ENCODE measurements around the gene NOL7. TPM values are rescaled to one million over a fixed set of nuclear protein-coding genes. Genes with fewer than 3 reads are reported as not detected.

The NOL7 gene
- total and polyA plus RNA-seq, 8 donors = 18.1 to 147 (median 62.6) TPM

DNA sequence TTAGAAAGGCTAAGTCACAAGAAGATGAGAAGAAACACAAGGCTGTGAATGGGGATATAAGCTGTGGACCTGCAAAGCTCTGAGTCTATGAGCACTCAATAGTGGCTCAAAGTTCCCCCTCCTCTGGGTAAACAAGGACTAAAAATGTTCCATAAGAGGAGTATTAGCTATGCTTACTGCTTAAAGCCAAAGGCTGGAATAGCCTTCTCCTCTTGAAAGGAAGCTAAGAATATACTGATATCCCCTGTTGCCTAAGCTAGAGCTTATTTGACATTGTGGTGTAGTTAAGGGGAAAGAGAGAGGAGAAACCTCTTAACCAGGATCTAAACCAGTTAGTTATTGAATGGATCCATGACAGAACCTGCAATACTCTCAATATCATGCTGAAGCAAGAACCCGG, 45.8 kb downstream of the NOL7 start:
- no peak overlapping the region for H3K27ac ChIP-seq
- no peaks in the 10 kb centered on the region for H3K9me3 ChIP-seq
- H3K36me3 ChIP-seq = no peaks in the 10 kb centered on the region
- H3K4me1 ChIP-seq = peaks cover 8 to 79% (median 48%) of the 10 kb centered on the region in 4 donors
- H3K27me3 ChIP-seq = no peaks in the 10 kb centered on the region
- WGBS, 5 donors = 92 to 100% (median 95%) methylated on average over 1 of the region's 1 CpG
- no peak overlapping the region for H3K4me3 ChIP-seq
- TF ChIP-seq POLR2A (IDR thresholded peaks at IDR 0.05) = no peak
- no peak for TF ChIP-seq CTCF (IDR thresholded peaks at IDR 0.05)
- no peak for TF ChIP-seq POLR2AphosphoS5 (IDR thresholded peaks at IDR 0.05)
- TF ChIP-seq EP300 (IDR thresholded peaks at IDR 0.05) = no peak
- intact Hi-C loops (cut with DNase I; ENCODE audit: low total_unique reads) = no loop called here
- DNase-seq = no peak

GRCh38 chr6:13661647-13662046, 46.5 kb downstream of the NOL7 start:
- Histone ChIP-seq H3K27me3 (no peaks in the 10 kb centered on the region), H3K9me3 (no peaks in the 10 kb centered on the region), H3K4me3 (no peak overlapping the region), H3K27ac (no peak overlapping the region), H3K36me3 (no peaks in the 10 kb centered on the region), H3K4me1 (peaks cover 9 to 84% (median 51%) of the 10 kb centered on the region in 4 donors)
- DNase-seq = no peak
- 67 to 93% (median 85%) methylated on average over 2 of the region's 2 CpGs for WGBS, 5 donors
- intact Hi-C loops (cut with DNase I; ENCODE audit: low total_unique reads) = no loop called here
- no peak for TF ChIP-seq POLR2A (IDR thresholded peaks at IDR 0.05)
- TF ChIP-seq CTCF (IDR thresholded peaks at IDR 0.05) = no peak
- no peak for TF ChIP-seq EP300 (IDR thresholded peaks at IDR 0.05)
- TF ChIP-seq POLR2AphosphoS5 (IDR thresholded peaks at IDR 0.05) = no peak

DNA sequence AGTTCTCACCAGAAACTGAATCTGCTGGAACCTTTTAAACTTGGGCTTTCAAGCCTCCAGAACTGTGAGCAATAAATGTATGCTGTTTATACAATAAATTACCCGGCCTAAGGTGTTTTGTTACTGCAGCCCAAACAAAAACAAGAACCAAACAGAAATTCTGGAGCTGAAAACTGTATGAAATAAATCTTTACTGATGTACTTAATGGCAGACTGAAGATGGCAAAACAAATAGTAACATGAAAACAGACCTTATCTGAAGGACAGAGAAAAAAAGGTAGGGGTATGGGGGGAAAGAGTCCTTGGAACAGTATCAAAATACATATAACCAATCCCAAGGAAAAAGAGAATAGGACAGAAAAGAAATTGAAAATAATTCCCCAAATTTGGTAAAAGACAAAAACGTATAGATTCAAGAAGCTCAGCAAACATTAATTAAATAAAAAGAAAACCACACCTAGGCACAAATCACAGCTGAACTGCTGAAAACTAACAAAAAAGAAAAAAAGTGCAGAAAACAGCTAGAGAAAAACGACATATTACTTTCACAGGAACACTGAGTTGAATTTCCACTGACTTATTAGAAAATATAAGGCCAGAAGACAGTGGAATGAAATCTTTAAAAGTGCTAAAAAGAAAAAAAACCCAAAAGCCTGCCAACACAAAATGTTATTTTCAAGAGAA, 47.7 kb downstream of the NOL7 start:
- Histone ChIP-seq H3K36me3 (no peaks in the 10 kb centered on the region), H3K27me3 (no peaks in the 10 kb centered on the region), H3K4me1 (peaks cover 11 to 94% (median 54%) of the 10 kb centered on the region in 4 donors), H3K9me3 (no peaks in the 10 kb centered on the region), H3K4me3 (no peak overlapping the region), H3K27ac (no peak overlapping the region)
- DNase-seq = no peak
- intact Hi-C loops (cut with DNase I; ENCODE audit: low total_unique reads) = no loop called here
- TF ChIP-seq CTCF (IDR thresholded peaks at IDR 0.05) (no peak), POLR2A (IDR thresholded peaks at IDR 0.05) (no peak), EP300 (IDR thresholded peaks at IDR 0.05) (no peak), POLR2AphosphoS5 (IDR thresholded peaks at IDR 0.05) (no peak)
- 75 to 90% (median 84%) methylated on average over 3 of the region's 3 CpGs for WGBS, 5 donors

GRCh38 chr6:13663986-13664385, 48.9 kb downstream of the NOL7 start:
- Histone ChIP-seq H3K9me3 (no peaks in the 10 kb centered on the region), H3K36me3 (no peaks in the 10 kb centered on the region), H3K4me3 (no peak overlapping the region), H3K27ac (no peak overlapping the region), H3K27me3 (no peaks in the 10 kb centered on the region), H3K4me1 (peaks cover 11 to 92% (median 54%) of the 10 kb centered on the region in 4 donors)
- TF ChIP-seq POLR2A (IDR thresholded peaks at IDR 0.05) (no peak), CTCF (IDR thresholded peaks at IDR 0.05) (no peak), POLR2AphosphoS5 (IDR thresholded peaks at IDR 0.05) (no peak), EP300 (IDR thresholded peaks at IDR 0.05) (no peak)
- DNase-seq = no peak
- intact Hi-C loops (cut with DNase I; ENCODE audit: low total_unique reads) = no loop called here
- WGBS, 5 donors = 61 to 81% (median 70%) methylated on average over 4 of the region's 4 CpGs

All from stomach (tissue), 9 donors.